Measurements from ENCODE around the gene SRGN. TPM values are rescaled to one million over a fixed set of nuclear protein-coding genes. Genes with fewer than 3 reads are reported as not detected.

The SRGN gene
- total RNA-seq, result 55.0 TPM

GRCh38 chr10:69087590-69088470, at the start of gene SRGN:
SRGN (plus strand) TSS chr10:69088103; CDS start chr10:69088158, 55 bp downstream.

GRCh38 chr10:69123747-69124562, 36.1 kb downstream of the SRGN start, which contains the start of gene VPS26A:
VPS26A (plus strand) TSS chr10:69124178; CDS start chr10:69124278, 100 bp downstream.

Other genes starting within 250 kb of the SRGN start
- gene DDX50, start 186.8 kb upstream of the SRGN start, total RNA-seq, result 53.1 TPM
- 40.9 TPM for gene DDX21, start 131.9 kb upstream of the SRGN start, total RNA-seq
- 45.4 TPM for gene KIFBP, start 99.3 kb upstream of the SRGN start, total RNA-seq
- 58.4 TPM for gene VPS26A, start 36.1 kb downstream of the SRGN start, total RNA-seq
- gene SUPV3L1, start 92.1 kb downstream of the SRGN start, total RNA-seq, result 38.6 TPM
- 18.0 TPM for gene HKDC1, start 132.2 kb downstream of the SRGN start, total RNA-seq
- 104 TPM for gene HK1, start 190.4 kb downstream of the SRGN start, total RNA-seq